Muscle layer of duodenum (tissue), 2 donors: ENCODE results near the gene CAVIN2.

Experiments
- H3K27ac ChIP-seq: one replicate; pipeline ENCODE4 v1.7.0; 2013; ENCODE audit warnings: mild to moderate bottlenecking, low read length
- H3K27me3 ChIP-seq: one replicate; pipeline ENCODE4 v1.7.0; 2013; ENCODE audit warnings: low read depth, mild to moderate bottlenecking, control low read depth, low read length
- H3K36me3 ChIP-seq, 2 donors: one replicate each; pipeline ENCODE4 v1.7.0; 2013; ENCODE audit warnings: low read length in 2 of 2, control low read depth in 1 of 2, mild to moderate bottlenecking in 1 of 2; ENCODE audit not compliant: insufficient read depth in 2 of 2, control insufficient read depth in 1 of 2
- H3K4me1 ChIP-seq, 2 donors: one replicate each; pipeline ENCODE4 v1.7.0; 2013; ENCODE audit warnings: low read length in 2 of 2, mild to moderate bottlenecking in 2 of 2, control low read depth in 1 of 2, moderate library complexity in 1 of 2; ENCODE audit not compliant: insufficient read depth in 2 of 2, control insufficient read depth in 1 of 2
- H3K4me3 ChIP-seq, 2 donors: one replicate each; pipeline ENCODE4 v1.7.0; 2013; ENCODE audit warnings: low read length in 2 of 2, low read depth in 1 of 2, mild to moderate bottlenecking in 1 of 2
- H3K9me3 ChIP-seq, 2 donors: one replicate each; pipeline ENCODE4 v1.7.0; 2013; ENCODE audit warnings: low read length in 2 of 2, control low read depth in 1 of 2, mild to moderate bottlenecking in 1 of 2; ENCODE audit not compliant: control insufficient read depth in 1 of 2
- donor health status: healthy.

CAVIN2 gene

DNA sequence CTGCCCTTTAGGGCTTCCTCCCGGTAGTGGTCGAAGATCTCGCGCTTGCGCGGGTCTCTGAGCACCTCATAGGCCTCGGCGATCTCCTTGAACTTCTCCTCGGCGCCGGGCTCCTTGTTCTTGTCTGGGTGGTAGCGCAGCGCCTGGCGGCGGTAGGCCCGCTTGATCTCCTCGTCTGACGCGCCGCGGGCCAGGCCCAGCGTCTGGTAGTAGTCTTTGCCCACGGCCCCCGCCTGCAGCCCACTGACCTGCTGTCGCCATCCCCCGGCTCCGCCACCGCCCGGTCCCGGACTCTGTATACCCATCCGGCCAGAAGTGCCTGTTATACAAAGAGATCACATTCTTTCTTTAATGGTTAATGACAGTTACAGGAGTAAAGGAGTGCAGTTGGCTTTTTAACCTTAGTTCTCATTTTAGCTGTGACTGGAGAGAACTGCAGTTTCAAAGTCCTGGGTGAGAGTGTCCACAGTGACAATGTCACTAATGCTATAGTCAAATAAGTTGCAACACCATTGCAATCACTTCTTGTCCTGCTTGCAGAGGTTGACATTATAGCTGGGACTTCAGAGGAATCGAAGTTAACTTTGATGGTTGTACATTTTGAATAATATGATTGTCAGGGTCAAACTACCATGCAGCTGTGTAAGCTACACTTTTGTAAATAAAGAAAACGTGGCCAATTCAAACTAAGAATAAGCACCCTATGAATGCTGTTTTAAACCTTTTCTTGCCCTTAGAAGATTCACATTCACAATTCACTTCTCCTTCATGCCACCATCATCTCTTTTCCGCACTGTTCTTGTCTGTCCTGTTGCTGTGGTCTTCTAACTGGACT lies 35.3 kb upstream of the CAVIN2 start:
- H3K9me3 ChIP-seq = no peaks in the 10 kb centered on the region
- no peak overlapping the region for H3K4me3 ChIP-seq
- no peaks in the 10 kb centered on the region for H3K27me3 ChIP-seq
- H3K27ac ChIP-seq = no peak overlapping the region
- H3K4me1 ChIP-seq = peaks cover 0 to 4% of the 10 kb centered on the region in 2 donors
- no peaks in the 10 kb centered on the region for H3K36me3 ChIP-seq

DNA sequence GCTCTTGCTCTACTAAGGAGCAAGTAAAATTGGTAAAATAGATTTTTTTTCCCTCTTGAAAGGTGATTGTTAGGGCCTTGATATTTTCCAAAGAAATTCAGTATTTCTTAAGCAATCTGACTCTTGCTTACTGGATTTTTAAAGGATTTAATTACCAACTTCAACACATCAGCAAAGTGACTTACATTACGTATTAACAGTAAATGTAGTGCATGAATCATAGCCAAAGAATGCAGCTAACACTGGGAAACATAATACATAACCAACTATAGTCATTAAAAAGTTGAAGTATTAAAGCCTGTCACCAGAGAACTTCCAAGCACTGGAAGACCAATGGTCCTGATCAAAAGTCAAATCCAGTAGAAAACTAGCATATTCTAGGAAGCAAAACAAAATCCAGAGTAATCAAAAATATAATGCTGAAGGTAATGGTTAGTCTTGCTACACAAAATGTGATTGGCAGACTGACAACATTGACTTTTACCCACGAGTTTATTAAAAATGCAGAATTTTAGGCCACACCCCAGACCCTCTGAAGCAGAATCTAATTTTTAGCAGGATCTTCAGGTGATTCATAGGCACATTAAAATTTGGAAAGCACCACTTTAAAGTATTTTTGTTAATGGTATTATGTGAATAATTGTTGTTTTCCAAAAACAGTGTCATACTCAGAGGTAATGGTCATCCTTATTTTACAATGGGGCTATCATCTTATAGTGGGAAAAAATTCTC lies 31.8 kb upstream of the CAVIN2 start:
- Histone ChIP-seq H3K4me3 (no peak overlapping the region), H3K4me1 (no peaks in the 10 kb centered on the region), H3K27ac (no peak overlapping the region), H3K9me3 (no peaks in the 10 kb centered on the region), H3K36me3 (no peaks in the 10 kb centered on the region), H3K27me3 (no peaks in the 10 kb centered on the region)

DNA sequence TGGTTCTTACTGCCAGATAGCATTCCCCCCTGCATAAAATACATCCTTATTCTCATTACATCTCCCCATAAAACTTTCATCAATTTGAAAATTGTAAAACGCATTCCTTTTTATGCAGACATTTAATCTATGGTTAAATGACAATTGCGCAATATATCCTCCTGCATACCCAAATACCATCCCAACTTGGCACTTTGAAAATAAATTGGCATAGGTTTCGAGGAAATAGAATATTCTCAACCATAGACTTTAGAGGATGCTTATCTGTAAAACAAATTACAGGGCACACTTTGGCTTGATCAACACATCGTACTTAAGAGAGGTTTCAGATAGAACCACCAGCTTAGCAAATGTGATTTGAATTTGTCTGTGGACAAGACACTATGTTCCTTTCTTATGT lies 31.0 kb upstream of the CAVIN2 start:
- no peak overlapping the region for H3K27ac ChIP-seq
- no peaks in the 10 kb centered on the region for H3K27me3 ChIP-seq
- no peaks in the 10 kb centered on the region for H3K9me3 ChIP-seq
- H3K36me3 ChIP-seq = no peaks in the 10 kb centered on the region
- no peak overlapping the region for H3K4me3 ChIP-seq
- H3K4me1 ChIP-seq = no peaks in the 10 kb centered on the region

DNA sequence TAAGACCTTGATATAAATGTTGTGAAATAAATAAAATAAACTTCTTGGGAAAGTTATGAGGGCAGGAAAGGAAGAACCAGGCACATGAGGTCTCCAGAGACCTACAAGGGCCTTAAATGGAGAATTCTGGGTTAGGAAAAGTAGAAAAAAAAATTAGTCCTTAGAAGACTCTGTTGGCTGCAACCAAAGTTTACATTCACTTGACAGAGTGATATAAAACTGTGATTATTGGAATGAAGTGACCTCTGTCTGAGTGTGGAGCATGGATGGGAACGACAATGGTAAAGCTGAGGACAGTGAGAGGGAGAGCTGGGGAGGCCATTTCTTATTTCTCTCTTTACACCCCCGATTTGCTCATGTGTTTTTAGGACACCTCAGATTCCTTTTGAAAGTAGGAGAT lies 29.0 kb upstream of the CAVIN2 start:
- Histone ChIP-seq H3K4me3 (no peak overlapping the region), H3K36me3 (no peaks in the 10 kb centered on the region), H3K27me3 (no peaks in the 10 kb centered on the region), H3K4me1 (no peaks in the 10 kb centered on the region), H3K9me3 (no peaks in the 10 kb centered on the region), H3K27ac (no peak overlapping the region)

DNA sequence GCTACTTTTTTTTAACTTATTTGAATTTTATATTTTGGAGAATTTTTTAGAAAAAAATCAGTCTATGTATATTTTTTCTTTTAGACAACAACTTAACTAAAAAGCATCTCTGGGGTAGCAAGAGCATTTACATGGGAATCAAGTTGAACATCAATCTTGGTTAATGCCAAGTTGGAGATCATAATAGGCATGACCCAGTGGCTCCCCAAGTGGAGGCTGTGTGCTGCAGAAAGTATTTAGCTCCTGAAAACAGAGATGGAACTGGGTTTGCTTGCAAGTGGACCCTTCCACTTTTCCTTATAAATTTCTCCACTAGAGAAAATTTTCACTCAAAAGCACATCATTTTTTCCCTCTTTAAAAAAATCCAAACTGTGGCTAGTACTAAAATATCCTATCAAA lies 23.9 kb upstream of the CAVIN2 start:
- Histone ChIP-seq H3K4me3 (no peak overlapping the region), H3K27me3 (no peaks in the 10 kb centered on the region), H3K36me3 (no peaks in the 10 kb centered on the region), H3K4me1 (peaks cover 16 to 19% of the 10 kb centered on the region in 2 donors), H3K27ac (no peak overlapping the region), H3K9me3 (no peaks in the 10 kb centered on the region)

DNA sequence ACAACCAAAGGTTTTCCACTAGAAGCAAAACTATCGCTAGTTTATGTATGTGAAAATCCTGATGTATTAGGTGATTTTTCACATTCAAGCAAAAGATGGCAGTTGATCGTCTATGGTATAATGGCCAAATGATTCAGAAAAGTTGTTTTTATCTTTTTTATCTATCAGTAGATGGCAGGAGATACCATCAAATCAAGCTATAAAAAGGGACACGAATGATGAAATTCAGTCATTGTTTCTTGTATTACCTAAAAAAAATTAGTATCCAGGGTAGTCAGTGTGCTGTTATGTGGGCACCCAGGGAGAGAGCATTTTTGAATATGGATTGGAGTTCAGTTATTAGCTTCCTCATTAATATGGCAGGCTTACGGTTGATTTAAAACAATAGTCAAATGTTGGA lies 22.9 kb upstream of the CAVIN2 start:
- Histone ChIP-seq H3K9me3 (no peaks in the 10 kb centered on the region), H3K27ac (no peak overlapping the region)

DNA sequence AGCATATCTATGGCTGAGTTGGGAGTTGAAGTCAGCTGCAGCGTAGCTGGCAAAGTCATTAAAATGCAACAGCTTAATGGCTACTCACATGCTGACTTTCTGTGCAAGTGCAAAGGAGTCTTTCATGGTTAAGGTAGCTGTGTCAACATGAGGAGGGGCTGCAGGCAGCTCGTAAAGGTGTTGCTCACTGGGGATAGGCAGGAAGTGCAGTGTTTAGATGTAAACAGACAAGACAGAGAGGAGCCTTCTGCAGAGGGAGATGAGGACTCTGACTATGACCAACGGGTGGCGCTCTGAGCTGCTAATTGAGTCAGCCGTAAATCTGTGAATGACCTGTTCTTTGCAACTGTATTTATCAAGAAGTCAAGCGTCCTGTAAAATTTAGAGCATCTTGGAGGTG lies 22.3 kb upstream of the CAVIN2 start:
- Histone ChIP-seq H3K27ac (no peak overlapping the region), H3K4me1 (peaks cover 27 to 30% of the 10 kb centered on the region in 2 donors)

More for the DNA sequence above, 22.9 kb upstream of the CAVIN2 start:
- Histone ChIP-seq H3K4me1 (peaks cover 21 to 24% of the 10 kb centered on the region in 2 donors), H3K27me3 (no peaks in the 10 kb centered on the region), H3K36me3 (no peaks in the 10 kb centered on the region), H3K4me3 (no peak overlapping the region)

DNA sequence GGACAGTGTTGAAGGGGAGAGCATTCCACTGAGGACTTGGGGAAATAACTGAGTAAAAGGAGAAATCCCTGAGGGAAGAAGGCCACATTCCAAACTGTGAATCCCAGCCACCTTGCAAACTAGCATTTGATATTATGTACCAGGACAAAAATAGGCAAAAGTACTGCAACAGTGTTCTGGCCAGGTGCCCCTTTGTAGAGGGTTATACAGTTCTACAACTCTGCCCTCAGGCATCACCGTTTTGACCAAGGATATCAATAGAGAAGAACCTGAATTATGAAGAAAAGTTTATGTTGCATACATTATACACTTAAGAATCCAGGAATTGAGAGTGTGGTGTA lies 20.6 kb upstream of the CAVIN2 start:
- no peaks in the 10 kb centered on the region for H3K27me3 ChIP-seq
- H3K4me3 ChIP-seq = no peak overlapping the region
- peak overlapping the region; percentile 82 for H3K27ac ChIP-seq
- H3K4me1 ChIP-seq = peaks cover 27 to 36% of the 10 kb centered on the region in 2 donors
- no peaks in the 10 kb centered on the region for H3K9me3 ChIP-seq
- H3K36me3 ChIP-seq = no peaks in the 10 kb centered on the region

More for the DNA sequence above, 22.3 kb upstream of the CAVIN2 start:
- no peaks in the 10 kb centered on the region for H3K9me3 ChIP-seq
- H3K27me3 ChIP-seq = no peaks in the 10 kb centered on the region
- no peak overlapping the region for H3K4me3 ChIP-seq
- no peaks in the 10 kb centered on the region for H3K36me3 ChIP-seq

DNA sequence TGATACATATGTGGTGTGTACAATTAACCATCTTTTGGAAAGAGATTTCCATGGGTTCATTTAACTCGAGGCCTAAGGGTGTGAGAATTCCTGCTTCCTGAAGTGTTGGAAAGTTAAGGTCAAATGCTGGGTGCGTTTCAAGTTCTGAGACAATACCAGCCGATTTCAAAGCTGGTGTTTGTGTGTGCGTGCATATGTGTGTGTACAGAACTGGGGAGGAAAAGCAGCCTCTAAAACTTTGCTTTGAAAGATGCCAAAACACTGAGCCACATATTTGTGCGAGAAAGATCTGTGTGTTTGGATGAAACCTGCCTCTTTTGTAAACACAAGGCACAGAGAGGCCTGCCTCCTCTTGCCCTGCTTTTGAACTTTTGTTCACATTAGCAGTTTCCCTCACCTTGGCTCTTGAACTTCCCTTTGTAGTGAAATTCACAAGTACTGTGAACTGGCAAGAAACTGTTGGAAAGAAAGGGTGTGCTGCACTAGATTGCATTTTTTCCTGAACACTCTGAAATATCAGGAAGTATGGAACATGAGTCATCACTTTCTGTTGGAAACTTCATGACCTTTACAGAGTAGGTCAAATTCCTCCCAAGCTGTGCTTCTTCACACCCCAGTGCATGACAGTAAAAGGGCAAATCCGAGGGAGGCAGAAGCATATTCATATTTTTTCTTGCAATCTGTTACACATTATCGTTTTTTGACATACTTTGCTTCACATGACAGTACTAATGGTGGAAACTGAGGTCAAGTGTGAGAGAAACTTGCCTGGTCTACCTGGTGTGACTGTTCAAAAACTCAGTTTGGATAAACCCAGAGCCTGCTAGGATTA lies 20.0 kb upstream of the CAVIN2 start:
- Histone ChIP-seq H3K27me3 (no peaks in the 10 kb centered on the region), H3K4me1 (peaks cover 27 to 36% of the 10 kb centered on the region in 2 donors), H3K27ac (peak overlapping the region; percentile 82), H3K4me3 (no peak overlapping the region), H3K9me3 (no peaks in the 10 kb centered on the region), H3K36me3 (no peaks in the 10 kb centered on the region)

DNA sequence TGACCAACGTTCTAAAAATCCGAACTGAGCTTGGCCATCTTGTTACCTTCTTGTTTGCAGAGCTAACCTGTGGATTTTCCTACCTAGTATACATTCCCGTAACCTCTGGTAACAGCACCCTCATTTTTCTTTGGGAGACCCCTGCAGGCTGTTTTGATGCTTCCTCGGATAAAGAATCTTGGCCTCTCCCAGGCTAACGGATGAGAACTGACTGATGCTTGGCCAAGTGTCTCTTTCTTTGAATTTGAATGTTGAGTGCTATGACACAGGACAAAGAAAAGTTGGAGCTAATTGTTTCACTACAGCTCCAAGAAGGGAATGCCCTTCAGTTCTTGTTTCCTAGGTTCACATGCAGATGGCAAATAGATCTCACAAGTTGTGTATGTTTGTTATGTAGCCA lies 19.3 kb upstream of the CAVIN2 start:
- H3K27me3 ChIP-seq = no peaks in the 10 kb centered on the region
- H3K27ac ChIP-seq = peak overlapping the region; percentile 82
- H3K4me1 ChIP-seq = peaks cover 27 to 36% of the 10 kb centered on the region in 2 donors
- H3K4me3 ChIP-seq = no peak overlapping the region
- H3K9me3 ChIP-seq = no peaks in the 10 kb centered on the region
- H3K36me3 ChIP-seq = no peaks in the 10 kb centered on the region
